Right forelimb (tissue), 1 donor: Measurements from ENCODE around the gene COL8A1.
A peak's percentile ranks its signal among the peaks of the same experiment; 100 is the strongest.
"Not testable (repeated sequence)": the region's sequence is repeated elsewhere in the genome, so short reads cannot be mapped to it uniquely, and the experiment has no call there.

ENCODE experiments used
- DNase-seq: peaks from one replicate; pipeline ENCODE4 v3.0.0-alpha.2; 2018

COL8A1 gene

GRCh38 chr3:99638167-99638948, at the start of gene COL8A1:
COL8A1 (plus strand) TSS chr3:99638594; CDS start chr3:99790683, 152,089 bp downstream.
- DNase-seq: peak; percentile 65

- DNase-seq: not testable (repeated sequence)
Measured at GRCh38 chr3:99589168-99589567, 49.2 kb upstream of the COL8A1 start.

- DNase-seq: no peak
Measured at GRCh38 chr3:99599894-99600293, 38.5 kb upstream of the COL8A1 start.

- DNase-seq: no peak
Measured at GRCh38 chr3:99601515-99601914, 36.9 kb upstream of the COL8A1 start.

GRCh38 chr3:99602183-99602582, 36.2 kb upstream of the COL8A1 start:
- DNase-seq: no peak

- DNase-seq: no peak
Measured at GRCh38 chr3:99607151-99607550, 31.2 kb upstream of the COL8A1 start.

GRCh38 chr3:99614768-99615167, 23.6 kb upstream of the COL8A1 start:
- DNase-seq: no peak

GRCh38 chr3:99620077-99620767, 18.2 kb upstream of the COL8A1 start:
- no peak for DNase-seq

- DNase-seq: no peak
Measured at GRCh38 chr3:99620976-99621375, 17.4 kb upstream of the COL8A1 start.

- no peak for DNase-seq
Measured at GRCh38 chr3:99624496-99625236, 13.7 kb upstream of the COL8A1 start.

GRCh38 chr3:99625237-99625622, 13.2 kb upstream of the COL8A1 start:
- DNase-seq: no peak

GRCh38 chr3:99625643-99626416, 12.6 kb upstream of the COL8A1 start:
- no peak for DNase-seq

- DNase-seq: no peak
Measured at GRCh38 chr3:99626417-99626788, 12.0 kb upstream of the COL8A1 start.

GRCh38 chr3:99627062-99627826, 11.2 kb upstream of the COL8A1 start:
- no peak for DNase-seq

GRCh38 chr3:99630815-99631214, 7.6 kb upstream of the COL8A1 start:
- no peak for DNase-seq

- DNase-seq: no peak
Measured at GRCh38 chr3:99633887-99634558, 4.4 kb upstream of the COL8A1 start.

- DNase-seq: no peak
Measured at GRCh38 chr3:99634881-99635280, 3.5 kb upstream of the COL8A1 start.

- DNase-seq: no peak
Measured at GRCh38 chr3:99635348-99635747, 3.0 kb upstream of the COL8A1 start.

GRCh38 chr3:99637016-99637367, 1.4 kb upstream of the COL8A1 start:
- no peak for DNase-seq

GRCh38 chr3:99637368-99638111, 854 bp upstream of the COL8A1 start:
- DNase-seq: peak; percentile 66

- DNase-seq: no peak
Measured at GRCh38 chr3:99639579-99639978, 1.2 kb downstream of the COL8A1 start.
